K562 (cell line): ENCODE results near the gene PLEKHN1. TPM values are rescaled to one million over a fixed set of nuclear protein-coding genes. Genes with fewer than 3 reads are reported as not detected.
A peak's percentile ranks its signal among the peaks of the same experiment; 100 is the strongest.

ENCODE experiments used
- CREBBP ChIP-seq: IDR thresholded peaks from one replicate; pipeline ENCODE4 v1.6.1; 2012; ENCODE audit warnings: low read depth, mild to moderate bottlenecking, control low read depth, inconsistent platforms, low read length
- FOXK1 ChIP-seq: sonication (generic); formaldehyde crosslinking; IDR thresholded peaks from 2 replicates; pipeline ENCODE4 v1.8.0; 2022; ENCODE audit warnings: missing genetic modification reagents, mild to moderate bottlenecking, borderline replicate concordance
- MED1 ChIP-seq: sonication (generic); formaldehyde crosslinking; IDR thresholded peaks from 2 replicates; pipeline ENCODE4 v1.8.1; 2023; ENCODE audit warnings: missing genetic modification reagents, borderline replicate concordance
- NR1H2 ChIP-seq: sonication (generic); formaldehyde crosslinking; IDR thresholded peaks from 2 replicates; pipeline ENCODE4 v1.4.0; 2020; ENCODE audit warnings: mild to moderate bottlenecking, missing genetic modification reagents
- RBM15 ChIP-seq: fragments of 200-400 bp; formaldehyde crosslinking; IDR thresholded peaks from 2 replicates; pipeline ENCODE4 v1.6.1; 2018; ENCODE audit warnings: mild to moderate bottlenecking, low read length, moderate library complexity; ENCODE audit not compliant: insufficient read depth
- RBM25 ChIP-seq: fragments of 200-400 bp; formaldehyde crosslinking; IDR thresholded peaks from 2 replicates; pipeline ENCODE4 v1.6.1; 2018; ENCODE audit warnings: low read length, low read depth, moderate library complexity; ENCODE audit not compliant: severe bottlenecking
- TAF7 ChIP-seq: fragments of 450-650 bp; IDR thresholded peaks from 2 replicates; pipeline ENCODE4 v1.6.1; 2016; ENCODE audit warnings: missing genetic modification characterization, missing compliant biosample characterization
- TARDBP ChIP-seq: fragments of 450-650 bp; IDR thresholded peaks from 2 replicates; pipeline ENCODE4 v1.6.1; 2016
- TOE1 ChIP-seq, 2 experiments: fragments of 450-650 bp in 1 of 2; sonication (generic) in 1 of 2; formaldehyde crosslinking in 1 of 2; IDR thresholded peaks; 2 replicates each; pipeline versions ENCODE4 v1.7.1 to v1.8.0; 2016 to 2022; ENCODE audit warnings: borderline replicate concordance in 2 of 2, mild to moderate bottlenecking in 2 of 2, antibody characterized with exemption in 1 of 2, inconsistent platforms in 1 of 2, low read depth in 1 of 2, missing genetic modification reagents in 1 of 2, moderate library complexity in 1 of 2
- ZNF146 ChIP-seq: IDR thresholded peaks from one replicate; pipeline ENCODE4 v1.6.1; 2018; ENCODE audit warnings: missing compliant biosample characterization; ENCODE audit not compliant: unreplicated experiment
- ZSCAN29 ChIP-seq: fragments of 450-650 bp; IDR thresholded peaks from 2 replicates; pipeline ENCODE4 v1.6.1; 2017
- polyA plus RNA-seq, 8 experiments: library from polyadenylated mRNA; depleted of rRNA in 4 of 8; stranded (reverse) in 5 of 8; unstranded in 3 of 8; fragments of >200 nt; fragmentation: Nextera tagmentation in 2 of 8; fragmentation: Illumina TruSeq in 1 of 8; extraction: Ambion mirVana in 2 of 8; extraction: Trizol in 1 of 8; gene quantifications; 2 replicates each; pipeline versions ENCODE4 v1.2.1 to v1.2.3, GENCODE V29; 2011 to 2014; ENCODE audit warnings: inconsistent platforms in 1 of 8, missing spikeins in 1 of 8
- total RNA-seq, 7 experiments: library from RNA; depleted of rRNA in 6 of 7; stranded (reverse); fragments of >200 nt in 6 of 7; fragmentation: Illumina TruSeq in 2 of 7; extraction: Trizol in 2 of 7; gene quantifications; 2 replicates each; pipeline versions ENCODE4 v1.2.1 to v1.2.3, GENCODE V29; 2011 to 2021; ENCODE audit warnings: low replicate concordance in 1 of 7
- TF ChIP-seq, protein P1 (sequence below), 2 experiments: fragments of 450-650 bp; formaldehyde crosslinking in 1 of 2; IDR thresholded peaks; 2 replicates each; pipeline versions ENCODE4 v1.4.0 to v1.6.1; 2014 to 2020; ENCODE audit warnings: mild to moderate bottlenecking in 2 of 2, borderline replicate concordance in 1 of 2, low read depth in 1 of 2
- TF ChIP-seq, protein P2 (sequence below): fragments of 200-800 bp; sonication (Bioruptor generic); IDR thresholded peaks from 2 replicates; pipeline ENCODE4 v1.6.1; 2017; ENCODE audit warnings: missing genetic modification characterization, missing compliant biosample characterization
- TF ChIP-seq, protein P3 (sequence below): fragments of 450-650 bp; formaldehyde crosslinking; IDR thresholded peaks from 2 replicates; pipeline ENCODE4 v1.4.0; 2020; ENCODE audit warnings: mild to moderate bottlenecking, moderate library complexity

PLEKHN1 gene
- total and polyA plus RNA-seq, 9 of the 15 experiments (the other 6 are each of a cell fraction or from before 2014, with no cell fraction given), result 0.07 to 1.5 (median 0.13) TPM; not detected in 2

DNA sequence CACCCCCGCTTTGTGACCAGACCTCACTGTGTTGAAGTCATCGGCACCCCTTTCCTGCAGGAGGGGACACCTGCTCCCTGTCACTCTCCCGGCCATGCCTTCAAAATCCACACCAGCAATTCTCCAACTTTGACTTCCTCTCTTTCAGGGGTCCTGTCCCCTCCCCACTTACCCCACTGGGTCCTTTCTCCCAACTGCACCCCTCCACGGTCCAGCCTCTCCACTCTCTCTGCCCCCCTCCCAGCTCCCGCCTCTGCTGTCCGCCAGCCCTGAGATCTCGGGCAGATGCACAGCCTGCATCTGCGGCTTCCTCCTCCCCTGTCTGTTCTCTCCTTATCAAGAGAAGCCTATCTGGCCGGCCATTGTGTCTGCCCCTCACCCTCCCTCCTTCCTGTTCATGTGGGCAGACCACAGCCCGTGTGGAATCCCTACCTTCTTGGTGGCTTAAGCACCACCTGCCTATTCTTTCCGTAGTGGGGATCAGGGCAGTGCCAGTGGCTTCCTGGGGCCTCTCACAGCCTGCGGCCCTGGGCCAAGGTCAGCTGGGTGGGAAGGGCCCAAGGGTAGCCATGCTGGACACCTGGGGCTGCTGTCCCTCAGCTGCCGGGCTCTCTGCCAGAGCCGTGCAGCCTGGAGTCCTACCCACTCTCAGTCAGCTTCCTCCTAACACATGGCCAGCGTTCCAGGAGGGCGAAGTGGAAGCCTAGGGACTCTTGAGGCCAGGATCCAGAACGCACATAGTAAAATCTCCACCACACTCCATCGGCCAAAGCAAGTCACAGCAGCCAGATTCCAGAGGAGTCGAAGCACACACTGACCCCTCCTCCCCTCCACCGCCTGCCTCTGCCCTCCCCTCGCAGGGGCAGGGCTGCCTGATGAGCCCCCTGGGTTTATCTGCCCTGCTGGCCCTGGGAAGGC lies 38.8 kb downstream of the PLEKHN1 start (continued):
- TF ChIP-seq, protein P1, sequence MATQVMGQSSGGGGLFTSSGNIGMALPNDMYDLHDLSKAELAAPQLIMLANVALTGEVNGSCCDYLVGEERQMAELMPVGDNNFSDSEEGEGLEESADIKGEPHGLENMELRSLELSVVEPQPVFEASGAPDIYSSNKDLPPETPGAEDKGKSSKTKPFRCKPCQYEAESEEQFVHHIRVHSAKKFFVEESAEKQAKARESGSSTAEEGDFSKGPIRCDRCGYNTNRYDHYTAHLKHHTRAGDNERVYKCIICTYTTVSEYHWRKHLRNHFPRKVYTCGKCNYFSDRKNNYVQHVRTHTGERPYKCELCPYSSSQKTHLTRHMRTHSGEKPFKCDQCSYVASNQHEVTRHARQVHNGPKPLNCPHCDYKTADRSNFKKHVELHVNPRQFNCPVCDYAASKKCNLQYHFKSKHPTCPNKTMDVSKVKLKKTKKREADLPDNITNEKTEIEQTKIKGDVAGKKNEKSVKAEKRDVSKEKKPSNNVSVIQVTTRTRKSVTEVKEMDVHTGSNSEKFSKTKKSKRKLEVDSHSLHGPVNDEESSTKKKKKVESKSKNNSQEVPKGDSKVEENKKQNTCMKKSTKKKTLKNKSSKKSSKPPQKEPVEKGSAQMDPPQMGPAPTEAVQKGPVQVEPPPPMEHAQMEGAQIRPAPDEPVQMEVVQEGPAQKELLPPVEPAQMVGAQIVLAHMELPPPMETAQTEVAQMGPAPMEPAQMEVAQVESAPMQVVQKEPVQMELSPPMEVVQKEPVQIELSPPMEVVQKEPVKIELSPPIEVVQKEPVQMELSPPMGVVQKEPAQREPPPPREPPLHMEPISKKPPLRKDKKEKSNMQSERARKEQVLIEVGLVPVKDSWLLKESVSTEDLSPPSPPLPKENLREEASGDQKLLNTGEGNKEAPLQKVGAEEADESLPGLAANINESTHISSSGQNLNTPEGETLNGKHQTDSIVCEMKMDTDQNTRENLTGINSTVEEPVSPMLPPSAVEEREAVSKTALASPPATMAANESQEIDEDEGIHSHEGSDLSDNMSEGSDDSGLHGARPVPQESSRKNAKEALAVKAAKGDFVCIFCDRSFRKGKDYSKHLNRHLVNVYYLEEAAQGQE (IDR thresholded peaks at IDR 0.05; ENCODE audit: borderline replicate concordance), result no peak
- TF ChIP-seq, protein P1 (CRISPR knock-in tag; IDR thresholded peaks at IDR 0.05; ENCODE audit: low read depth), result 0 out of 2 replicates have a peak, but pooled peaks have one; percentile 22
- TF ChIP-seq, protein P2, sequence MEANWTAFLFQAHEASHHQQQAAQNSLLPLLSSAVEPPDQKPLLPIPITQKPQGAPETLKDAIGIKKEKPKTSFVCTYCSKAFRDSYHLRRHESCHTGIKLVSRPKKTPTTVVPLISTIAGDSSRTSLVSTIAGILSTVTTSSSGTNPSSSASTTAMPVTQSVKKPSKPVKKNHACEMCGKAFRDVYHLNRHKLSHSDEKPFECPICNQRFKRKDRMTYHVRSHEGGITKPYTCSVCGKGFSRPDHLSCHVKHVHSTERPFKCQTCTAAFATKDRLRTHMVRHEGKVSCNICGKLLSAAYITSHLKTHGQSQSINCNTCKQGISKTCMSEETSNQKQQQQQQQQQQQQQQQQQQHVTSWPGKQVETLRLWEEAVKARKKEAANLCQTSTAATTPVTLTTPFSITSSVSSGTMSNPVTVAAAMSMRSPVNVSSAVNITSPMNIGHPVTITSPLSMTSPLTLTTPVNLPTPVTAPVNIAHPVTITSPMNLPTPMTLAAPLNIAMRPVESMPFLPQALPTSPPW (CRISPR knock-in tag), result peak; percentile 91
- peak; percentile 39; the same call in 1 of the 2 replicates for TF ChIP-seq TOE1 (IDR thresholded peaks at IDR 0.05; ENCODE audit: borderline replicate concordance)
- TF ChIP-seq TOE1 (CRISPR knock-in tag; IDR thresholded peaks at IDR 0.05; ENCODE audit: borderline replicate concordance, low read depth), result no peak
- no peak for TF ChIP-seq RBM15
- TF ChIP-seq RBM25, result no peak
- TF ChIP-seq MED1 (CRISPR knock-in tag), result no peak
- 0 out of 2 replicates have a peak, but pooled peaks have one; percentile 69 for TF ChIP-seq TAF7
- TF ChIP-seq FOXK1, result no peak
- no peak for TF ChIP-seq ZNF146 (CRISPR knock-in tag)
- TF ChIP-seq NR1H2 (CRISPR knock-in tag), result no peak
- TF ChIP-seq, protein P3, sequence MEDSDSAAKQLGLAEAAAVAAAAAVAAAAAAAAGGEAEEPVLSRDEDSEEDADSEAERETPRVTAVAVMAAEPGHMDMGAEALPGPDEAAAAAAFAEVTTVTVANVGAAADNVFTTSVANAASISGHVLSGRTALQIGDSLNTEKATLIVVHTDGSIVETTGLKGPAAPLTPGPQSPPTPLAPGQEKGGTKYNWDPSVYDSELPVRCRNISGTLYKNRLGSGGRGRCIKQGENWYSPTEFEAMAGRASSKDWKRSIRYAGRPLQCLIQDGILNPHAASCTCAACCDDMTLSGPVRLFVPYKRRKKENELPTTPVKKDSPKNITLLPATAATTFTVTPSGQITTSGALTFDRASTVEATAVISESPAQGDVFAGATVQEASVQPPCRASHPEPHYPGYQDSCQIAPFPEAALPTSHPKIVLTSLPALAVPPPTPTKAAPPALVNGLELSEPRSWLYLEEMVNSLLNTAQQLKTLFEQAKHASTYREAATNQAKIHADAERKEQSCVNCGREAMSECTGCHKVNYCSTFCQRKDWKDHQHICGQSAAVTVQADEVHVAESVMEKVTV, result no peak
- TF ChIP-seq TARDBP, result no peak
- TF ChIP-seq ZSCAN29, result no peak
- TF ChIP-seq CREBBP, result no peak
